ENCODE measurements around the gene ADAMTS19. TPM values are rescaled to one million over a fixed set of nuclear protein-coding genes. Genes with fewer than 3 reads are reported as not detected.

The ADAMTS19 gene
- total RNA-seq, 1 experiment from 2014 or later, result 20.3 TPM

DNA sequence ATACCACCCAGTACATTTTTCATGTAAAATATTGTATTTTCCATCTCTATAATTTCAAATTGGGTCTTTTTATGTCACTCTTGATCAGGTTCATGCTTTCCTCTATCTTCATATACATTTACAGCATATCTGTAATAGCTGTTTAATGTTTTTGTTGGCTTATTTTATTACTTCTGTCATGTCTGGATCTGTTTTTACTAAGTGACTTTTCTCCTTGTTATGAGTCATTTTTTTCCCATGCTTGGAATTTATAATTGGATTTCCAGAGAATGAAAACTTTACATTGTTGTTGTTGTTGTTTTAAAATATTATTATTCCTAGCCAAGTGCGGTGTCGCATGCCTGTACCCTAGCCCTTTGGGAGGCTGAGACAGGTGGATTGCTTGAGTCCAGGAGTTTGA lies 5.6 kb upstream of the ADAMTS19 start:
- no peak overlapping the region for H4K5ac ChIP-seq (ENCODE audit: insufficient read length, low read depth, low read length)
- Mint-ChIP-seq H3K9me3 (no peaks in the 10 kb centered on the region), H3K27ac (no peak overlapping the region), H3K4me1 (peaks cover 29 to 33% of the 10 kb centered on the region in 2 experiments), H3K27me3 (ENCODE audit: low read depth) (peaks cover 3% of the 10 kb centered on the region; the same call in 1 of the 2 replicates), H3K36me3 (ENCODE audit: insufficient read depth in 1 of 3, low read depth in 3 of 3) (peaks cover 0 to 5% (median 0%) of the 10 kb centered on the region in 3 experiments; a peak in 2 of 7 replicates), H3K4me3 (no peak overlapping the region)
- no peak overlapping the region for H3T11ph ChIP-seq (ENCODE audit: low read length)
- no peak overlapping the region for H3K18ac ChIP-seq (ENCODE audit: insufficient read length, low read depth, low read length)
- no peak overlapping the region for H3K9ac ChIP-seq (ENCODE audit: extremely low read depth, insufficient read length, low read length)
- no peak overlapping the region for H4K8ac ChIP-seq (replicated peaks; ENCODE audit: insufficient read length, low read depth, low read length)
- H3K9me3 ChIP-seq (ENCODE audit: control insufficient read depth, low read depth, low read length), result no peaks in the 10 kb centered on the region
- H3K4me2 ChIP-seq (ENCODE audit: insufficient read depth, insufficient read length, low read length), result no peak overlapping the region
- TF ChIP-seq, protein P1, sequence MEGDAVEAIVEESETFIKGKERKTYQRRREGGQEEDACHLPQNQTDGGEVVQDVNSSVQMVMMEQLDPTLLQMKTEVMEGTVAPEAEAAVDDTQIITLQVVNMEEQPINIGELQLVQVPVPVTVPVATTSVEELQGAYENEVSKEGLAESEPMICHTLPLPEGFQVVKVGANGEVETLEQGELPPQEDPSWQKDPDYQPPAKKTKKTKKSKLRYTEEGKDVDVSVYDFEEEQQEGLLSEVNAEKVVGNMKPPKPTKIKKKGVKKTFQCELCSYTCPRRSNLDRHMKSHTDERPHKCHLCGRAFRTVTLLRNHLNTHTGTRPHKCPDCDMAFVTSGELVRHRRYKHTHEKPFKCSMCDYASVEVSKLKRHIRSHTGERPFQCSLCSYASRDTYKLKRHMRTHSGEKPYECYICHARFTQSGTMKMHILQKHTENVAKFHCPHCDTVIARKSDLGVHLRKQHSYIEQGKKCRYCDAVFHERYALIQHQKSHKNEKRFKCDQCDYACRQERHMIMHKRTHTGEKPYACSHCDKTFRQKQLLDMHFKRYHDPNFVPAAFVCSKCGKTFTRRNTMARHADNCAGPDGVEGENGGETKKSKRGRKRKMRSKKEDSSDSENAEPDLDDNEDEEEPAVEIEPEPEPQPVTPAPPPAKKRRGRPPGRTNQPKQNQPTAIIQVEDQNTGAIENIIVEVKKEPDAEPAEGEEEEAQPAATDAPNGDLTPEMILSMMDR (conservative IDR thresholded peaks at IDR 0.05), result no peak
- H3K56ac ChIP-seq (ENCODE audit: insufficient read length, low read depth, low read length), result no peak overlapping the region
- no peak overlapping the region for H2AFZ ChIP-seq (ENCODE audit: low read length)
- no peaks in the 10 kb centered on the region for H3K79me1 ChIP-seq (ENCODE audit: insufficient read depth, low read depth, low read length, poor library complexity, severe bottlenecking)
- peaks cover 5% of the 10 kb centered on the region; the same call in 1 of the 2 replicates for H3K4me1 ChIP-seq (ENCODE audit: insufficient read depth, low read length)
- no peak overlapping the region for H3K23ac ChIP-seq (ENCODE audit: insufficient read length, low read depth, low read length)
- no peaks in the 10 kb centered on the region for H3K27me3 ChIP-seq (ENCODE audit: insufficient read depth, low read length)
- H2BK15ac ChIP-seq (ENCODE audit: low read depth, low read length), result no peak overlapping the region
- H2AK5ac ChIP-seq (ENCODE audit: insufficient read length, low read length), result no peak overlapping the region
- no peaks in the 10 kb centered on the region for H4K20me1 ChIP-seq (ENCODE audit: control insufficient read depth, insufficient read depth, insufficient read length)
- no peak overlapping the region for H3K14ac ChIP-seq (ENCODE audit: insufficient read depth, low read length)
- H2BK5ac ChIP-seq (ENCODE audit: insufficient read length, low read length), result no peak overlapping the region
- no peak overlapping the region for H3K4ac ChIP-seq (ENCODE audit: low read depth, low read length)
- no peaks in the 10 kb centered on the region for H3K79me2 ChIP-seq (ENCODE audit: insufficient read depth, low read length)
- WGBS (ENCODE audit: extremely low coverage, insufficient read length, low lambda C conversion rate), result no CpG with 5 or more reads among the region's 2 CpGs
- no peak overlapping the region for H3K27ac ChIP-seq (ENCODE audit: insufficient read length, low read depth, low read length)
- no peaks in the 10 kb centered on the region for H3K23me2 ChIP-seq (ENCODE audit: insufficient read length, low read depth, low read length, poor library complexity, severe bottlenecking)
- no peak for DNase-seq
- no peak overlapping the region for H4K91ac ChIP-seq (ENCODE audit: insufficient read length, low read depth, low read length)
- H2BK20ac ChIP-seq (ENCODE audit: low read depth, low read length, poor library complexity, severe bottlenecking), result no peak overlapping the region
- H2BK12ac ChIP-seq (ENCODE audit: insufficient read length, low read depth, low read length), result no peak overlapping the region
- no peak overlapping the region for H2BK120ac ChIP-seq (ENCODE audit: low read depth, low read length, poor library complexity, severe bottlenecking)
